Mucosa of descending colon (tissue), 3 donors: ENCODE results near the gene DDX51. TPM values are rescaled to one million over a fixed set of nuclear protein-coding genes. Genes with fewer than 3 reads are reported as not detected.

Source experiments
- ATAC-seq: fragments of 200-7000 bp; cut with Tn5 transposase; one replicate; pipeline ENCODE4 v1.9.1; 2020; ENCODE audit warnings: mild to moderate bottlenecking, moderate library complexity
- DNase-seq, 3 donors: peaks; one replicate each; pipeline ENCODE4 v3.0.0-alpha.2; 2020
- H3K36me3 ChIP-seq: fragments of 200-600 bp; one replicate; pipeline ENCODE4 v1.8.0; 2021; ENCODE audit warnings: low read depth, mild to moderate bottlenecking
- H3K4me1 ChIP-seq: fragments of 200-600 bp; one replicate; pipeline ENCODE4 v1.8.0; 2021; ENCODE audit warnings: low read depth, mild to moderate bottlenecking
- H3K4me3 ChIP-seq: fragments of 200-600 bp; one replicate; pipeline ENCODE4 v1.8.0; 2021; ENCODE audit warnings: mild to moderate bottlenecking
- H3K9me3 ChIP-seq: fragments of 200-600 bp; one replicate; pipeline ENCODE4 v1.8.0; 2021; ENCODE audit warnings: mild to moderate bottlenecking
- intact Hi-C, 2 donors: fragments of 100-400 bp; cut with DNase I in 1 of 2; cut with micrococcal nuclease in 1 of 2; formaldehyde crosslinking; loops; one replicate each; pipeline versions ENCODE4 v1.11.0 to v1.11.1; 2022; cut with DNase I, micrococcal nuclease
- total RNA-seq, 3 donors: library from RNA; stranded (reverse); fragmentation: NEBNext Ultra II Directional in 2 of 3; extraction: Animal tissue kit (Norgen Biotek cat#: 25700) in 2 of 3; gene quantifications; one replicate each; pipeline versions ENCODE4 v1.2.1 to v1.2.4, GENCODE V29; 2021 to 2023
- TF ChIP-seq, protein P1 (sequence below): fragments of 200-600 bp; IDR thresholded peaks from one replicate; pipeline ENCODE4 v1.8.0; 2022; ENCODE audit warnings: antibody characterized with exemption, mild to moderate bottlenecking
- donor health status: DM: no; HTN: no; CAD: no; lungs with moderate emphysema.
- donor health status: DM: no; HTN: no; CAD: no.
- donor health status: DM: no; HTN: yes; CAD: no.

DDX51 gene
- total RNA-seq, 3 donors from 2014 or later: 14.2 to 18.7 (median 15.6) TPM

DNA sequence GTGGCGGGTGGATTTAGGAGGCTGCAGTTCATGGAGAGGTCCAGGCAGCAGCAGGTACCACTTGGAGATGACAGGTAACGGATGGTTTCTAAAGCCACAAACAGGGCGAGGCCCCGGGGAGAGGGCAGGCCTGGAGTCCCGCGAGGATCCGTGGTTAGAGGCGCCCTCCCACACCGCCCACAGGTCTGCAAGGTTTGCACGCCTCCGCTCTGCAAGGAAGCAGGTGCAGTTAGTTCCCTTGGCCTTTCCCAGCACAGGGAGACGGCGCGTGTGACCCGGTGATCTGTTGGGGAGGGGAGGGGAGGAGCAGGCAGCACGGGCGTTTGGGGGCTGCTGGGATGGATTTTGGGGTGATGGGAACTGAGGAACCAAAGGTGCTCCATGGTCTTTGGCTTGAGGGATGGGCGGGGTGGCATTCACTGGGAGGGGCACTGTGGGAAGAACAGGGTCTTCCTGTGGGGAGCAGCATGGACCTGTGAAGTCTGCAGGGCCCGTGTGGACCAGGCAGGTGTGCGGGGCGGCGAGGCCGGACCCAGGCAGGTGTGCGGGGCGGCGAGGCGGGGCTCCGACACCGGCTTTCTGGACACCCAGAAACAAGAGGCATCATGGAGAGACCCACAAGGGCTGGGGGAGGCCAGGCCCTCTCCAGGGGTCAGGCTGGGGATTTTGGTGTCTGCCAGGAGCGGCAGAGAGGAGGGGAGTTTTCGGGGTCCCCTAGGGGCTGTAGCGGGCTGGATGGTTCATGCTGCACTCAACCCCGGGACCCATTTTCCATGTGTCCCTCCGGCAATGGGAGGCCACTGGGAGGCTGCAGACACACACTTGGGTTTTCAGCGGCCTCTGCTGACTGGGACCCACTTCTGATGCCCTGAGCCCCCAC lies 29.3 kb upstream of the DDX51 start:
- no peaks in the 10 kb centered on the region for H3K9me3 ChIP-seq
- ATAC-seq (no peak), DNase-seq (peak in 2 of 3 donors; percentile 14 to 37)
- H3K4me1 ChIP-seq: no peaks in the 10 kb centered on the region
- H3K4me3 ChIP-seq: no peak overlapping the region
- no peaks in the 10 kb centered on the region for H3K36me3 ChIP-seq
- TF ChIP-seq, protein P1, sequence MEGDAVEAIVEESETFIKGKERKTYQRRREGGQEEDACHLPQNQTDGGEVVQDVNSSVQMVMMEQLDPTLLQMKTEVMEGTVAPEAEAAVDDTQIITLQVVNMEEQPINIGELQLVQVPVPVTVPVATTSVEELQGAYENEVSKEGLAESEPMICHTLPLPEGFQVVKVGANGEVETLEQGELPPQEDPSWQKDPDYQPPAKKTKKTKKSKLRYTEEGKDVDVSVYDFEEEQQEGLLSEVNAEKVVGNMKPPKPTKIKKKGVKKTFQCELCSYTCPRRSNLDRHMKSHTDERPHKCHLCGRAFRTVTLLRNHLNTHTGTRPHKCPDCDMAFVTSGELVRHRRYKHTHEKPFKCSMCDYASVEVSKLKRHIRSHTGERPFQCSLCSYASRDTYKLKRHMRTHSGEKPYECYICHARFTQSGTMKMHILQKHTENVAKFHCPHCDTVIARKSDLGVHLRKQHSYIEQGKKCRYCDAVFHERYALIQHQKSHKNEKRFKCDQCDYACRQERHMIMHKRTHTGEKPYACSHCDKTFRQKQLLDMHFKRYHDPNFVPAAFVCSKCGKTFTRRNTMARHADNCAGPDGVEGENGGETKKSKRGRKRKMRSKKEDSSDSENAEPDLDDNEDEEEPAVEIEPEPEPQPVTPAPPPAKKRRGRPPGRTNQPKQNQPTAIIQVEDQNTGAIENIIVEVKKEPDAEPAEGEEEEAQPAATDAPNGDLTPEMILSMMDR: no peak
- intact Hi-C loops: no loop called here

- Histone ChIP-seq H3K9me3 (no peaks in the 10 kb centered on the region), H3K4me1 (no peaks in the 10 kb centered on the region), H3K36me3 (no peaks in the 10 kb centered on the region), H3K4me3 (no peak overlapping the region)
- DNase-seq: peak in 2 of 3 donors; percentile 17 to 29
- ATAC-seq: no peak
- intact Hi-C loops: no loop called here
- TF ChIP-seq, protein P1: no peak
These were observed 28.5 kb upstream of the DDX51 start for GRCh38 chr12:132172619-132173018.

- TF ChIP-seq, protein P1: no peak
- Histone ChIP-seq H3K36me3 (no peaks in the 10 kb centered on the region), H3K4me1 (no peaks in the 10 kb centered on the region), H3K4me3 (no peak overlapping the region), H3K9me3 (no peaks in the 10 kb centered on the region)
- peak in 2 of 3 donors; percentile 13 to 29 for DNase-seq
- intact Hi-C loops: no loop called here
- ATAC-seq: no peak
These were observed 27.9 kb upstream of the DDX51 start for GRCh38 chr12:132171968-132172521.

- no peaks in the 10 kb centered on the region for H3K9me3 ChIP-seq
- TF ChIP-seq, protein P1: no peak
- no peak for ATAC-seq
- no peak overlapping the region for H3K4me3 ChIP-seq
- intact Hi-C loops: no loop called here
- peak in 2 of 3 donors; percentile 13 to 23 for DNase-seq
- H3K4me1 ChIP-seq: no peaks in the 10 kb centered on the region
- H3K36me3 ChIP-seq: no peaks in the 10 kb centered on the region
These were observed 27.3 kb upstream of the DDX51 start for GRCh38 chr12:132171293-132171967.

DNA sequence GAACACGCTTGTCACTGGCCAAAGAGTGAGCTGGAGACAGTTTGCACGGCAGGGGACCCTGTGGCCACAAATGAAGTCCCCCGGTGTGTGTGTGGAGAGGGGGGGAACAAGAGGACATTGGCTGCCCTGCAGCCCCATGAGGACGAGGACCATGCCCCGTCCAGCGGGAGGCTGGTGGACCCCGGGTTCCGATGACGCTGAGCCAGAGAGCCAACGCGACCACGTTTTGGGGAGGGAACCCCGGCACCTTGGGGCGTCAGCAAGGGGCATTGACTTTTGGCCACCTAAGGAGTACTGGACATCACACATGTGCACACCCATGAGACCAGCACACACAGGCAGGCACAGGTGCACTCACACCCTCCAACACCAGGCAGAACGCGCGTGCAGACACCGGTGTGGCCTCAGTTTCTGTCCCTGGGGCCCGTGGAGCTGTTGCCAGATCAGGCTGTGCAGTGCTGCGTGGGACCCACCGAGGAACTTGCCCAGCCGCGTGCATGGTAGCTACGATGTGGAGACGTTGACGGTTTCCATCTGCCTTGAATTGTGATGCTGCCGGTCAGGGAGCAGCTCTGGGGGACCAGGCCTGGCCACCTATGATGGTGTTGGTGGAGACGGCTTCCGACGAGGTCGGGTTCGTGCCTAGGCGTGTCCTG lies 26.6 kb upstream of the DDX51 start:
- Histone ChIP-seq H3K4me3 (no peak overlapping the region), H3K9me3 (no peaks in the 10 kb centered on the region), H3K36me3 (no peaks in the 10 kb centered on the region), H3K4me1 (no peaks in the 10 kb centered on the region)
- DNase-seq (peak in 2 of 3 donors; percentile 17 to 49), ATAC-seq (no peak)
- intact Hi-C loops: no loop called here
- TF ChIP-seq, protein P1: no peak
